PC-3 (cell line): ENCODE data around the gene PLXNB1.

Source experiments
- CTCF ChIP-seq: fragments of 300-600 bp; sonication (generic); conservative IDR thresholded peaks from 2 replicates; pipeline ENCODE4 v1.5.1; 2017; ENCODE audit warnings: antibody characterized with exemption, low read depth, mild to moderate bottlenecking, low read length
- EZH2 ChIP-seq: fragments of 300-600 bp; sonication (generic); IDR thresholded peaks from one replicate; pipeline ENCODE4 v1.6.1; 2017; ENCODE audit warnings: antibody characterized with exemption, mild to moderate bottlenecking, low read length; ENCODE audit not compliant: unreplicated experiment

- no peak for TF ChIP-seq EZH2
- TF ChIP-seq CTCF, result no peak
These were observed 39.4 kb upstream of the PLXNB1 start for GRCh38 chr3:48469046-48469915.
